ENCODE results near the gene TANC1. TPM values are rescaled to one million over a fixed set of nuclear protein-coding genes. Genes with fewer than 3 reads are reported as not detected.

TANC1 gene
- polyA plus RNA-seq, 1 donor (not counting 4 experiments of a cell fraction or from before 2014, with no cell fraction given), result 33.5 TPM

GRCh38 chr2:159154366-159154765 is 185.9 kb downstream of the TANC1 start:
- H3K27me3 ChIP-seq (ENCODE audit: control insufficient read depth, extremely low read depth, insufficient read depth, low read length), result no peaks in the 10 kb centered on the region
- no peak overlapping the region for H3K4me3 ChIP-seq (ENCODE audit: control insufficient read depth in 2 of 3, extremely low read depth in 1 of 3, insufficient read depth in 2 of 3, low read depth in 1 of 3, low read length in 3 of 3)
- H3K9me3 ChIP-seq (ENCODE audit: control insufficient read depth, low read depth, low read length), result no peaks in the 10 kb centered on the region
- FAIRE-seq (no peak), DNase-seq (ENCODE audit: low read depth, low spot score) (no peak)
- dilution Hi-C loops (cut with MboI; ENCODE audit: extremely low pct_ligation_motif_present, low sequenced_read_pairs), result no loop called here
- H3K27ac ChIP-seq (ENCODE audit: control insufficient read depth, insufficient read depth, low read length), result peak overlapping the region; percentile 88
- H3K36me3 ChIP-seq (ENCODE audit: control insufficient read depth in 2 of 2, extremely low read depth in 1 of 2, insufficient read depth in 2 of 2, low read length in 2 of 2), result peaks cover 11 to 17% of the 10 kb centered on the region in 2 experiments
- no peak overlapping the region for H3K4me2 ChIP-seq (ENCODE audit: control insufficient read depth, extremely low read depth, insufficient read depth, low read depth, low read length)
- H3K9me1 ChIP-seq (ENCODE audit: control insufficient read depth, extremely low read depth, insufficient read depth, low read length), result peaks cover 4% of the 10 kb centered on the region
- no peak overlapping the region for H2AFZ ChIP-seq (ENCODE audit: control insufficient read depth, low read length)
- no peak overlapping the region for H3K9ac ChIP-seq (ENCODE audit: control insufficient read depth, extremely low read depth, insufficient read depth, low read length)
- peaks cover 58% of the 10 kb centered on the region for H3K4me1 ChIP-seq (ENCODE audit: control insufficient read depth, extremely low read depth, insufficient read depth, low read length)
- no peaks in the 10 kb centered on the region for H4K20me1 ChIP-seq (ENCODE audit: control insufficient read depth, extremely low read depth, insufficient read depth, low read length)
- TF ChIP-seq CTCF (optimal IDR thresholded peaks at IDR 0.05 in 1 of 3, IDR thresholded peaks at IDR 0.05 in 1 of 3, conservative IDR thresholded peaks at IDR 0.05 in 1 of 3; ENCODE audit: extremely low read depth in 1 of 3, insufficient read depth in 2 of 3, low read length in 3 of 3) (no peak), EZH2 (IDR thresholded peaks at IDR 0.05; ENCODE audit: low read length) (no peak)
- no peaks in the 10 kb centered on the region for H3K79me2 ChIP-seq (ENCODE audit: control insufficient read depth, insufficient read depth, low read length)

GRCh38 chr2:159155320-159155719 is 186.9 kb downstream of the TANC1 start:
- dilution Hi-C loops (cut with MboI; ENCODE audit: extremely low pct_ligation_motif_present, low sequenced_read_pairs), result no loop called here
- peak overlapping the region in 2 of 3 experiments; percentile 1 to 53 for H3K4me3 ChIP-seq (ENCODE audit: control insufficient read depth in 2 of 3, extremely low read depth in 1 of 3, insufficient read depth in 2 of 3, low read depth in 1 of 3, low read length in 3 of 3)
- peak; percentile 92 for FAIRE-seq
- peak overlapping the region; percentile 80 for H3K4me2 ChIP-seq (ENCODE audit: control insufficient read depth, extremely low read depth, insufficient read depth, low read depth, low read length)
- H2AFZ ChIP-seq (ENCODE audit: control insufficient read depth, low read length), result no peak overlapping the region
- peak overlapping the region; percentile 88 for H3K27ac ChIP-seq (ENCODE audit: control insufficient read depth, insufficient read depth, low read length)
- TF ChIP-seq CTCF (optimal IDR thresholded peaks at IDR 0.05 in 1 of 3, IDR thresholded peaks at IDR 0.05 in 1 of 3, conservative IDR thresholded peaks at IDR 0.05 in 1 of 3; ENCODE audit: extremely low read depth in 1 of 3, insufficient read depth in 2 of 3, low read length in 3 of 3), result no peak
- no peak for TF ChIP-seq EZH2 (IDR thresholded peaks at IDR 0.05; ENCODE audit: low read length)
- H3K36me3 ChIP-seq (ENCODE audit: control insufficient read depth in 2 of 2, extremely low read depth in 1 of 2, insufficient read depth in 2 of 2, low read length in 2 of 2), result peaks cover 5 to 15% of the 10 kb centered on the region in 2 experiments
- no peaks in the 10 kb centered on the region for H3K79me2 ChIP-seq (ENCODE audit: control insufficient read depth, insufficient read depth, low read length)
- H3K4me1 ChIP-seq (ENCODE audit: control insufficient read depth, extremely low read depth, insufficient read depth, low read length), result peaks cover 63% of the 10 kb centered on the region
- DNase-seq (ENCODE audit: low read depth, low spot score), result peak; percentile 64
- no peaks in the 10 kb centered on the region for H3K9me3 ChIP-seq (ENCODE audit: control insufficient read depth, low read depth, low read length)
- peaks cover 4% of the 10 kb centered on the region for H3K9me1 ChIP-seq (ENCODE audit: control insufficient read depth, extremely low read depth, insufficient read depth, low read length)
- H3K27me3 ChIP-seq (ENCODE audit: control insufficient read depth, extremely low read depth, insufficient read depth, low read length), result no peaks in the 10 kb centered on the region
- H4K20me1 ChIP-seq (ENCODE audit: control insufficient read depth, extremely low read depth, insufficient read depth, low read length), result no peaks in the 10 kb centered on the region
- peak overlapping the region; percentile 26 for H3K9ac ChIP-seq (ENCODE audit: control insufficient read depth, extremely low read depth, insufficient read depth, low read length)
